HepG2 (cell line): ENCODE data around the gene ZNF221. TPM values are rescaled to one million over a fixed set of nuclear protein-coding genes. Genes with fewer than 3 reads are reported as not detected.

Experiments
- ATAC-seq: fragments of 200-7000 bp; cut with Tn5 transposase; 3 replicates; pipeline ENCODE4 v1.9.1; 2020; ENCODE audit warnings: mild to moderate bottlenecking, moderate library complexity
- BruUV-seq: library from RNA; stranded (reverse); fragments of 400-500 nt; replicated peaks from 2 replicates; lab custom pipeline; 2021; lab: Mats Ljungman, UMichigan
- CTCF ChIA-PET: fragments of 300-600 bp; formaldehyde crosslinking; extraction: SDS; loops from one replicate; lab custom pipeline; 2021; ENCODE audit warnings: low total read pairs, inconsistent platforms, low intra/inter-chr PET ratio; lab: Yijun Ruan, JAX
- POLR2A ChIA-PET: fragments of 350-600 bp; sonication (Branson Sonifier 250); formaldehyde crosslinking; loops from one replicate; lab custom pipeline; 2020; ENCODE audit warnings: antibody characterized with exemption, inconsistent platforms; lab: Yijun Ruan, JAX
- DNase-seq: peaks from one replicate; pipeline ENCODE4 v3.0.0-alpha.2; 2015; ENCODE audit warnings: low spot score
- FAIRE-seq: peaks from 3 replicates; lab custom pipeline; 2011; peaks lifted over from hg19 to GRCh38; lab: Jason Lieb, UNC
- H2AFZ ChIP-seq: one replicate; pipeline ENCODE4 v1.6.1; 2011; ENCODE audit warnings: low read length, inconsistent platforms
- H3K27ac ChIP-seq: fragments of 300-600 bp; 3 replicates; pipeline ENCODE4 v1.8.0; 2011; ENCODE audit warnings: mixed run types, mild to moderate bottlenecking, mixed read lengths, low read length, inconsistent platforms; ENCODE audit not compliant: insufficient read depth; ENCODE audit errors: extremely low read length
- H3K27me3 ChIP-seq, 2 experiments: fragments of 200-600 bp in 1 of 2; 2 replicates in 1 of 2; 3 replicates in 1 of 2; pipeline versions ENCODE4 v1.6.0 to v1.8.0; 2011; ENCODE audit warnings: low read length in 2 of 2, mild to moderate bottlenecking in 2 of 2, moderate library complexity in 2 of 2, inconsistent platforms in 1 of 2; ENCODE audit not compliant: insufficient read depth in 2 of 2, control insufficient read depth in 1 of 2
- H3K36me3 ChIP-seq, 2 experiments: fragments of 200-600 bp in 1 of 2; replicated peaks in 1 of 2; 2 replicates in 1 of 2; 3 replicates in 1 of 2; pipeline versions ENCODE4 v1.5.1 to v1.8.0; 2011; ENCODE audit warnings: low read length in 2 of 2, inconsistent platforms in 1 of 2; ENCODE audit not compliant: insufficient read depth in 2 of 2, control insufficient read depth in 1 of 2
- H3K4me1 ChIP-seq: 2 replicates; pipeline ENCODE4 v1.5.1; 2012; ENCODE audit warnings: low read length, inconsistent platforms; ENCODE audit not compliant: insufficient read depth
- H3K4me2 ChIP-seq: 2 replicates; pipeline ENCODE4 v1.6.0; 2011; ENCODE audit warnings: low read depth, low read length, inconsistent platforms
- H3K4me3 ChIP-seq, 3 experiments: fragments of 200-600 bp in 1 of 3; sonication (generic), shearing (Covaris generic) in 1 of 3; replicated peaks in 1 of 3; 2 replicates each; pipeline ENCODE4 v1.5.1; 2011 to 2016; ENCODE audit warnings: low read length in 3 of 3, inconsistent platforms in 2 of 3, low read depth in 2 of 3, mild to moderate bottlenecking in 2 of 3, control low read depth in 1 of 3, mixed read lengths in 1 of 3; ENCODE audit not compliant: insufficient read depth in 1 of 3
- H3K79me2 ChIP-seq: one replicate; pipeline ENCODE4 v1.6.1; 2011; ENCODE audit warnings: low read length, inconsistent platforms; ENCODE audit not compliant: insufficient read depth
- H3K9ac ChIP-seq: 2 replicates; pipeline ENCODE4 v1.6.0; 2011; ENCODE audit warnings: mild to moderate bottlenecking, low read depth, low read length, inconsistent platforms; ENCODE audit not compliant: insufficient read depth
- H3K9me3 ChIP-seq: 2 replicates; pipeline ENCODE4 v1.5.1; 2012; ENCODE audit warnings: mild to moderate bottlenecking, low read length
- H4K20me1 ChIP-seq: 2 replicates; pipeline ENCODE4 v1.6.0; 2011; ENCODE audit warnings: inconsistent platforms, mild to moderate bottlenecking, low read length, moderate library complexity; ENCODE audit not compliant: insufficient read depth
- ATF7-NPFF ChIP-seq: sonication (generic); formaldehyde crosslinking; IDR thresholded peaks from 2 replicates; pipeline ENCODE4 v1.8.1; 2023; ENCODE audit warnings: mild to moderate bottlenecking, low read depth, missing genetic modification reagents, moderate library complexity
- BRCA1 ChIP-seq: sonication (generic); formaldehyde crosslinking; IDR thresholded peaks from 2 replicates; pipeline ENCODE4 v1.4.0; 2020; ENCODE audit warnings: missing genetic modification reagents
- EZH2 ChIP-seq: conservative IDR thresholded peaks from 2 replicates; pipeline ENCODE4 v1.6.1; 2012; ENCODE audit warnings: mild to moderate bottlenecking, low read depth, low read length, moderate library complexity
- JARID2 ChIP-seq: sonication (generic); formaldehyde crosslinking; IDR thresholded peaks from 2 replicates; pipeline ENCODE4 v1.8.1; 2023; ENCODE audit warnings: missing genetic modification reagents, inconsistent platforms; ENCODE audit not compliant: insufficient replicate concordance
- TBX3 ChIP-seq: fragments of 450-650 bp; IDR thresholded peaks from 2 replicates; pipeline ENCODE4 v1.6.1; 2017; ENCODE audit warnings: antibody characterized with exemption, mild to moderate bottlenecking, inconsistent platforms, borderline replicate concordance
- WIZ ChIP-seq: sonication (generic); formaldehyde crosslinking; IDR thresholded peaks from 2 replicates; pipeline ENCODE4 v1.5.1; 2020; ENCODE audit warnings: mild to moderate bottlenecking, missing genetic modification reagents
- ZNF331 ChIP-seq: sonication (generic); formaldehyde crosslinking; IDR thresholded peaks from 2 replicates; pipeline ENCODE4 v1.4.0; 2020; ENCODE audit warnings: missing genetic modification reagents
- ZNF33A ChIP-seq: sonication (generic); formaldehyde crosslinking; IDR thresholded peaks from 2 replicates; pipeline ENCODE4 v1.5.1; 2020; ENCODE audit warnings: missing genetic modification reagents, mild to moderate bottlenecking, moderate library complexity, borderline replicate concordance
- ZNF7 ChIP-seq: IDR thresholded peaks from 2 replicates; pipeline ENCODE4 v1.6.1; 2016; ENCODE audit warnings: missing biosample characterization, missing genetic modification reagents
- WGBS: methylation state at CpG from one replicate; pipeline ENCODE4 v1.1.6; 2017; ENCODE audit warnings: low lambda C conversion rate; 5-methylcytosine and 5-hydroxymethylcytosine counted together
- in situ Hi-C: cut with HindIII; loops from 2 replicates; pipeline ENCODE4 v1.10.0; 2017; ENCODE audit warnings: low pct_unique_long_range_greater_than_20kb; ENCODE audit not compliant: extremely low pct_ligation_motif_present
- intact Hi-C: fragments of 100-400 bp; cut with micrococcal nuclease; formaldehyde crosslinking; loops from one replicate; pipeline ENCODE4 v1.10.0; 2022; ENCODE audit not compliant: unreplicated experiment
- polyA plus RNA-seq, 8 experiments: library from polyadenylated mRNA; depleted of rRNA in 3 of 8; stranded (reverse) in 7 of 8; unstranded in 1 of 8; fragments of >200 nt; fragmentation: Illumina TruSeq in 4 of 8; extraction: Trizol in 4 of 8; gene quantifications; 2 replicates each; pipeline versions ENCODE4 v1.2.1 to v1.2.3, GENCODE V29; 2011 to 2016; ENCODE audit warnings: low read depth in 4 of 8, missing spikeins in 1 of 8, mixed read lengths in 1 of 8; ENCODE audit not compliant: insufficient read depth in 1 of 8
- total RNA-seq, 5 experiments: library from RNA; depleted of rRNA; stranded (reverse); fragments of >200 nt; fragmentation: Illumina TruSeq; extraction: Trizol; gene quantifications; 2 replicates each; pipeline ENCODE4 v1.2.3, GENCODE V29; 2016; ENCODE audit warnings: low read depth in 1 of 5
- TF ChIP-seq, protein P1 (sequence below), 2 experiments: sonication (generic) in 1 of 2; formaldehyde crosslinking in 1 of 2; IDR thresholded peaks; 2 replicates each; pipeline versions ENCODE4 v1.4.0 to v1.6.1; 2016 to 2020; ENCODE audit warnings: borderline replicate concordance in 1 of 2, low read depth in 1 of 2, mild to moderate bottlenecking in 1 of 2, missing genetic modification reagents in 1 of 2
- TF ChIP-seq, protein P2 (sequence below): sonication (generic); formaldehyde crosslinking; IDR thresholded peaks from 2 replicates; pipeline ENCODE4 v1.5.0; 2020; ENCODE audit warnings: mild to moderate bottlenecking, missing genetic modification reagents

ZNF221 gene
- total and polyA plus RNA-seq, 2 of the 13 experiments (the other 11 are each of a cell fraction or from before 2014, with no cell fraction given), result 0.48 to 3.4 TPM

DNA sequence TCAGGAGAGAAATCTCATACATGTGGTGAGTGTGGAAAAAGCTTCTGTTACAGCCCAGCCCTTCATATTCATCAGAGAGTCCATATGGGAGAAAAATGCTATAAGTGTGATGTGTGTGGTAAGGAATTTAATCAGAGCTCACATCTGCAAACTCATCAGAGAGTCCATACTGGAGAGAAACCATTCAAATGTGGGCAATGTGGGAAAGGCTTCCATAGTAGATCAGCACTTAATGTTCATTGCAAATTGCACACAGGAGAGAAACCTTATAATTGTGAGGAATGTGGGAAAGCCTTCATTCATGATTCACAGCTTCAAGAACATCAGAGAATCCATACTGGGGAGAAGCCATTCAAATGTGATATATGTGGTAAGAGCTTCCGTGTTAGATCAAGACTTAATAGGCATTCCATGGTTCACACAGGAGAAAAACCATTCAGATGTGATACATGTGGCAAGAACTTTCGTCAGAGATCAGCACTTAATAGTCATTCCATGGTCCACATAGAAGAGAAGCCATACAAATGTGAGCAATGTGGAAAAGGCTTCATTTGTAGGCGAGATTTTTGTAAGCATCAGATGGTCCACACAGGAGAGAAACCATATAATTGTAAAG lies 15.2 kb downstream of the ZNF221 start:
- Histone ChIP-seq H3K4me3 (no peak overlapping the region), H4K20me1 (no peaks in the 10 kb centered on the region), H3K27me3 (no peaks in the 10 kb centered on the region), H3K79me2 (no peaks in the 10 kb centered on the region), H3K36me3 (peaks cover 13 to 30% of the 10 kb centered on the region in 2 experiments), H3K27ac (no peak overlapping the region), H3K4me2 (no peak overlapping the region), H3K9ac (no peak overlapping the region), H2AFZ (no peak overlapping the region), H3K4me1 (no peaks in the 10 kb centered on the region), H3K9me3 (peaks cover 76% of the 10 kb centered on the region)
- intact Hi-C loops (no loop called here), in situ Hi-C loops (no loop called here)
- CTCF ChIA-PET, result no interaction called here
- FAIRE-seq, result no peak
- no TSS peak for BruUV-seq
- no peak for ATAC-seq
- TF ChIP-seq ZNF331 (CRISPR knock-in tag), result no peak
- no peak for TF ChIP-seq WIZ (CRISPR knock-in tag)
- no peak for TF ChIP-seq ATF7-NPFF (CRISPR knock-in tag)
- no peak for TF ChIP-seq JARID2 (CRISPR knock-in tag)
- TF ChIP-seq ZNF7 (CRISPR knock-in tag), result no peak
- TF ChIP-seq BRCA1 (CRISPR knock-in tag), result no peak
- TF ChIP-seq TBX3, result no peak
- TF ChIP-seq, protein P1, sequence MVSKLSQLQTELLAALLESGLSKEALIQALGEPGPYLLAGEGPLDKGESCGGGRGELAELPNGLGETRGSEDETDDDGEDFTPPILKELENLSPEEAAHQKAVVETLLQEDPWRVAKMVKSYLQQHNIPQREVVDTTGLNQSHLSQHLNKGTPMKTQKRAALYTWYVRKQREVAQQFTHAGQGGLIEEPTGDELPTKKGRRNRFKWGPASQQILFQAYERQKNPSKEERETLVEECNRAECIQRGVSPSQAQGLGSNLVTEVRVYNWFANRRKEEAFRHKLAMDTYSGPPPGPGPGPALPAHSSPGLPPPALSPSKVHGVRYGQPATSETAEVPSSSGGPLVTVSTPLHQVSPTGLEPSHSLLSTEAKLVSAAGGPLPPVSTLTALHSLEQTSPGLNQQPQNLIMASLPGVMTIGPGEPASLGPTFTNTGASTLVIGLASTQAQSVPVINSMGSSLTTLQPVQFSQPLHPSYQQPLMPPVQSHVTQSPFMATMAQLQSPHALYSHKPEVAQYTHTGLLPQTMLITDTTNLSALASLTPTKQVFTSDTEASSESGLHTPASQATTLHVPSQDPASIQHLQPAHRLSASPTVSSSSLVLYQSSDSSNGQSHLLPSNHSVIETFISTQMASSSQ (IDR thresholded peaks at IDR 0.05; ENCODE audit: low read depth), result no peak
- TF ChIP-seq, protein P1 (CRISPR knock-in tag; IDR thresholded peaks at IDR 0.05; ENCODE audit: borderline replicate concordance), result no peak
- no peak for TF ChIP-seq EZH2
- no peak for TF ChIP-seq ZNF33A (CRISPR knock-in tag)
- TF ChIP-seq, protein P2, sequence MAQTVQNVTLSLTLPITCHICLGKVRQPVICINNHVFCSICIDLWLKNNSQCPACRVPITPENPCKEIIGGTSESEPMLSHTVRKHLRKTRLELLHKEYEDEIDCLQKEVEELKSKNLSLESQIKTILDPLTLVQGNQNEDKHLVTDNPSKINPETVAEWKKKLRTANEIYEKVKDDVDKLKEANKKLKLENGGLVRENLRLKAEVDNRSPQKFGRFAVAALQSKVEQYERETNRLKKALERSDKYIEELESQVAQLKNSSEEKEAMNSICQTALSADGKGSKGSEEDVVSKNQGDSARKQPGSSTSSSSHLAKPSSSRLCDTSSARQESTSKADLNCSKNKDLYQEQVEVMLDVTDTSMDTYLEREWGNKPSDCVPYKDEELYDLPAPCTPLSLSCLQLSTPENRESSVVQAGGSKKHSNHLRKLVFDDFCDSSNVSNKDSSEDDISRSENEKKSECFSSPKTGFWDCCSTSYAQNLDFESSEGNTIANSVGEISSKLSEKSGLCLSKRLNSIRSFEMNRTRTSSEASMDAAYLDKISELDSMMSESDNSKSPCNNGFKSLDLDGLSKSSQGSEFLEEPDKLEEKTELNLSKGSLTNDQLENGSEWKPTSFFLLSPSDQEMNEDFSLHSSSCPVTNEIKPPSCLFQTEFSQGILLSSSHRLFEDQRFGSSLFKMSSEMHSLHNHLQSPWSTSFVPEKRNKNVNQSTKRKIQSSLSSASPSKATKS (CRISPR knock-in tag), result no peak
- WGBS, result 87% methylated on average over 3 of the region's 3 CpGs
- POLR2A ChIA-PET, result no interaction called here
- no peak for DNase-seq
